B cell (primary cell): ENCODE measurements around the gene NEAT1. TPM values are rescaled to one million over a fixed set of nuclear protein-coding genes. Genes with fewer than 3 reads are reported as not detected.

ENCODE experiments used
- ATAC-seq: fragments of 200-7000 bp; cut with Tn5 transposase; one replicate; pipeline ENCODE4 v1.10.0; 2021; ENCODE audit warnings: low read depth, mild to moderate bottlenecking, moderate number of reproducible peaks, moderate library complexity
- CTCF ChIA-PET: fragments of 350-600 bp; sonication (Branson Sonifier 250); formaldehyde crosslinking; loops from one replicate; lab custom pipeline; 2021; ENCODE audit warnings: antibody characterized with exemption, inconsistent platforms; lab: Charles Lee
- POLR2A ChIA-PET: fragments of 350-600 bp; sonication (Branson Sonifier 250); formaldehyde crosslinking; loops from one replicate; lab custom pipeline; 2021; ENCODE audit warnings: antibody characterized with exemption; lab: Charles Lee
- DNase-seq: peaks from one replicate; pipeline ENCODE4 v3.0.0; 2013
- H2AFZ ChIP-seq: 2 replicates; pipeline ENCODE4 v1.6.1; 2012; ENCODE audit warnings: mild to moderate bottlenecking, low read depth, low read length; ENCODE audit not compliant: insufficient read depth, poor library complexity, severe bottlenecking
- H3K27ac ChIP-seq, 2 donors: 1 replicate in 1 of 2; 2 replicates in 1 of 2; pipeline ENCODE4 v1.5.1; 2012 to 2013; ENCODE audit warnings: low read length in 2 of 2, mild to moderate bottlenecking in 2 of 2, moderate library complexity in 1 of 2
- H3K27me3 ChIP-seq, 4 experiments: fragments of 200-600 bp in 1 of 4; sonication (generic) in 1 of 4; replicated peaks in 1 of 4; 1 replicate in 2 of 4; 2 replicates in 2 of 4; pipeline versions ENCODE4 v1.6.1 to v1.7.0; 2013 to 2016; ENCODE audit warnings: low read length in 3 of 4, mild to moderate bottlenecking in 2 of 4, mixed read lengths in 1 of 4, moderate library complexity in 1 of 4; ENCODE audit not compliant: insufficient read depth in 4 of 4, control insufficient read depth in 3 of 4; ENCODE audit errors: control extremely low read depth in 1 of 4
- H3K36me3 ChIP-seq, 2 experiments: replicated peaks in 1 of 2; 1 replicate in 1 of 2; 2 replicates in 1 of 2; pipeline versions ENCODE4 v1.6.1 to v1.7.1; 2013; ENCODE audit warnings: low read length in 1 of 2; ENCODE audit not compliant: insufficient read depth in 2 of 2, control insufficient read depth in 1 of 2; ENCODE audit errors: control extremely low read depth in 1 of 2, extremely low read depth in 1 of 2
- H3K4me1 ChIP-seq, 2 donors: fragments of 200-600 bp in 1 of 2; sonication (generic) in 1 of 2; 1 replicate in 1 of 2; 2 replicates in 1 of 2; pipeline versions ENCODE4 v1.5.1 to v1.6.1; 2013 to 2017; ENCODE audit warnings: low read length in 2 of 2; ENCODE audit not compliant: control insufficient read depth in 2 of 2, insufficient read depth in 2 of 2
- H3K4me2 ChIP-seq: replicated peaks from 2 replicates; pipeline ENCODE3; 2012; ENCODE audit warnings: mild to moderate bottlenecking, low read depth, low read length; ENCODE audit not compliant: poor library complexity, severe bottlenecking
- H3K4me3 ChIP-seq, 5 experiments: fragments of 200-600 bp in 1 of 5; sonication (generic) in 1 of 5; 1 replicate in 3 of 5; 2 replicates in 2 of 5; pipeline versions ENCODE4 v1.5.1 to v1.7.0; 2011 to 2016; ENCODE audit warnings: low read length in 4 of 5, mild to moderate bottlenecking in 4 of 5, low read depth in 2 of 5, control low read depth in 1 of 5, moderate library complexity in 1 of 5; ENCODE audit not compliant: insufficient read depth in 1 of 5; ENCODE audit errors: control extremely low read depth in 1 of 5, extremely low read depth in 1 of 5
- H3K79me2 ChIP-seq: fragments of 200-600 bp; sonication (generic); one replicate; pipeline ENCODE4 v1.6.0; 2016; ENCODE audit warnings: low read length; ENCODE audit not compliant: control insufficient read depth, insufficient read depth
- H3K9ac ChIP-seq: fragments of 200-600 bp; sonication (generic); 2 replicates; pipeline ENCODE4 v1.6.1; 2017; ENCODE audit warnings: mild to moderate bottlenecking, low read length, moderate library complexity
- H3K9me3 ChIP-seq, 3 donors: one replicate each; pipeline versions ENCODE4 v1.6.1 to v1.7.1; 2013; ENCODE audit warnings: low read length in 2 of 3; ENCODE audit not compliant: control insufficient read depth in 2 of 3, insufficient read depth in 1 of 3; ENCODE audit errors: control extremely low read depth in 1 of 3
- H4K20me1 ChIP-seq: 2 replicates; pipeline ENCODE4 v1.6.0; 2012; ENCODE audit warnings: mild to moderate bottlenecking, low read length; ENCODE audit not compliant: insufficient read depth, control insufficient read depth, poor library complexity, severe bottlenecking
- H3K27ac Mint-ChIP-seq: one replicate; pipeline ENCODE4 v1.8.0; 2021; ENCODE audit warnings: mixed read lengths
- H3K27me3 Mint-ChIP-seq: one replicate; pipeline ENCODE4 v1.8.0; 2021; ENCODE audit warnings: mixed read lengths
- H3K4me1 Mint-ChIP-seq: one replicate; pipeline ENCODE4 v1.8.0; 2021; ENCODE audit warnings: mixed read lengths
- H3K4me3 Mint-ChIP-seq: one replicate; pipeline ENCODE4 v1.8.0; 2021; ENCODE audit warnings: mixed read lengths
- H3K9me3 Mint-ChIP-seq: one replicate; pipeline ENCODE4 v1.8.0; 2022; ENCODE audit warnings: mixed read lengths; ENCODE audit not compliant: insufficient read depth
- EZH2 ChIP-seq: IDR thresholded peaks from 2 replicates; pipeline ENCODE4 v1.6.1; 2012; ENCODE audit warnings: borderline replicate concordance, low read depth, mild to moderate bottlenecking, moderate library complexity, low read length; ENCODE audit not compliant: insufficient read depth, poor library complexity, severe bottlenecking
- WGBS: methylation state at CpG from one replicate; pipeline ENCODE4 v1.1.5; 2013; ENCODE audit warnings: missing lambda C conversion rate; ENCODE audit not compliant: insufficient coverage; 5-methylcytosine and 5-hydroxymethylcytosine counted together
- intact Hi-C: fragments of 100-400 bp; cut with micrococcal nuclease; formaldehyde crosslinking; loops from one replicate; pipeline ENCODE4 v1.10.0; 2022
- polyA plus RNA-seq: library from polyadenylated mRNA; depleted of rRNA; stranded (reverse); fragments of >200 nt; gene quantifications from 2 replicates; pipeline ENCODE4 v1.2.3, GENCODE V29; 2012
- total RNA-seq, 2 donors: library from RNA; stranded (reverse); fragments of 120-200 nt in 1 of 2; gene quantifications; 1 replicate in 1 of 2; 2 replicates in 1 of 2; pipeline versions ENCODE4 v1.2.3 to v1.2.4, GENCODE V29; 2013 to 2022
- TF ChIP-seq, protein P1 (sequence below): fragments of 200-600 bp; IDR thresholded peaks from one replicate; pipeline ENCODE4 v1.8.0; 2022; ENCODE audit warnings: antibody characterized with exemption, mild to moderate bottlenecking

Gene NEAT1
- total and polyA plus RNA-seq, 2 donors (not counting 1 experiment from before 2014, with no cell fraction given), result 66.7 to 1,642 TPM

DNA sequence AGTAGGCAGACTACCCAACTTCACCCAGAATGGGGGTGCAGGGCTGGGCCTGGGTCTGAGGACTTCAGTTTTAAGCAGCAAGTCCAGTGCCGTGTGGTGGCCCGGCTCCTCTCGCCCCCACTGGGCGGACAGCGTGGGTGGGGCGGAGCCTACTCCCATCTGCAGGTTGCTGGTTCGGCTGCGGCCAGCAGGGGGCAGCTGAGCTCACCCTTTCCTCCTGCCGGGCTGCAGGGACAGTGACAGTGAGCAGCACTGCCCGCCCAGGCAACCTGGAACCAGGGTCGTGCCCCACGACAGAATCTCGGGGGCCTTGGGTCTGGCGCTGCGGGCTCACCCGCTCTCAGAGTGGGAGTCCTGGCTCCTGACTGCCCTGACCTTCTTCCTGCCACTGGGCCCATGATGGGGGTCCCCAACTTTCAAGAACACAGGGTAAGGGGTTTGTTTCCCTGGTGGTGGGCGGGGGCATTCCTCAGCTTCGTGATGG lies 6.2 kb upstream of the NEAT1 start:
- H4K20me1 ChIP-seq, result no peaks in the 10 kb centered on the region
- 3% methylated on average over 18 of the region's 18 CpGs for WGBS
- ChIA-PET CTCF (interaction anchor here (0.9 to 14.9 kb wide), 26 partner anchors 9 to 172 kb away, joined by 3 to 541 read pairs (median 9); partner anchors contain the start of genes FRMD8, MALAT1, SCYL1 and SLC25A45), POLR2A (interaction anchor here (0.5 to 16.5 kb wide), 16 partner anchors 9 to 130 kb away, joined by 3 to 1159 read pairs (median 7); partner anchors contain the start of genes MALAT1, SCYL1 and SLC25A45)
- intact Hi-C loops, result loop anchor here (1.0 to 2.0 kb wide), 8 partner anchors 9 to 94 kb away; partner anchors contain the start of gene SLC25A45
- Mint-ChIP-seq H3K4me3 (peak overlapping the region; percentile 96), H3K4me1 (peaks cover 59% of the 10 kb centered on the region), H3K27ac (peak overlapping the region; percentile 100), H3K27me3 (no peaks in the 10 kb centered on the region), H3K9me3 (no peaks in the 10 kb centered on the region)
- H3K4me3 ChIP-seq, result peak overlapping the region; percentile 43 to 86 (median 63)
- H3K27me3 ChIP-seq, result no peaks in the 10 kb centered on the region
- H2AFZ ChIP-seq, result peak overlapping the region; percentile 74
- TF ChIP-seq, protein P1, sequence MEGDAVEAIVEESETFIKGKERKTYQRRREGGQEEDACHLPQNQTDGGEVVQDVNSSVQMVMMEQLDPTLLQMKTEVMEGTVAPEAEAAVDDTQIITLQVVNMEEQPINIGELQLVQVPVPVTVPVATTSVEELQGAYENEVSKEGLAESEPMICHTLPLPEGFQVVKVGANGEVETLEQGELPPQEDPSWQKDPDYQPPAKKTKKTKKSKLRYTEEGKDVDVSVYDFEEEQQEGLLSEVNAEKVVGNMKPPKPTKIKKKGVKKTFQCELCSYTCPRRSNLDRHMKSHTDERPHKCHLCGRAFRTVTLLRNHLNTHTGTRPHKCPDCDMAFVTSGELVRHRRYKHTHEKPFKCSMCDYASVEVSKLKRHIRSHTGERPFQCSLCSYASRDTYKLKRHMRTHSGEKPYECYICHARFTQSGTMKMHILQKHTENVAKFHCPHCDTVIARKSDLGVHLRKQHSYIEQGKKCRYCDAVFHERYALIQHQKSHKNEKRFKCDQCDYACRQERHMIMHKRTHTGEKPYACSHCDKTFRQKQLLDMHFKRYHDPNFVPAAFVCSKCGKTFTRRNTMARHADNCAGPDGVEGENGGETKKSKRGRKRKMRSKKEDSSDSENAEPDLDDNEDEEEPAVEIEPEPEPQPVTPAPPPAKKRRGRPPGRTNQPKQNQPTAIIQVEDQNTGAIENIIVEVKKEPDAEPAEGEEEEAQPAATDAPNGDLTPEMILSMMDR, result peak; percentile 92
- no peak for TF ChIP-seq EZH2
- ATAC-seq (peak; percentile 42), DNase-seq (peak; percentile 91)
- peaks cover 67% of the 10 kb centered on the region for H3K79me2 ChIP-seq
- peak overlapping the region; percentile 91 to 97 for H3K27ac ChIP-seq
- no peaks in the 10 kb centered on the region for H3K9me3 ChIP-seq
- H3K36me3 ChIP-seq, result peaks cover 2 to 14% of the 10 kb centered on the region in 2 experiments
- peak overlapping the region; percentile 94 for H3K4me2 ChIP-seq
- peak overlapping the region; percentile 77 for H3K9ac ChIP-seq
- H3K4me1 ChIP-seq, result peaks cover 55 to 63% of the 10 kb centered on the region in 2 donors
